NB4 (cell line): ENCODE measurements around the gene ABLIM3.

Experiments
- DNase-seq: peaks from one replicate; pipeline ENCODE4 v3.0.0; 2010; ENCODE audit warnings: low read depth
- H3K4me3 ChIP-seq: one replicate; pipeline ENCODE4 v1.5.1; 2011; ENCODE audit warnings: mild to moderate bottlenecking, low read depth, low read length, moderate library complexity
- CTCF ChIP-seq: IDR thresholded peaks from one replicate; pipeline ENCODE4 v1.5.1; 2012; ENCODE audit warnings: low read depth, low read length
- MAX ChIP-seq: IDR thresholded peaks from 2 replicates; pipeline ENCODE4 v1.6.1; 2011; ENCODE audit warnings: low read depth, low read length
- MYC ChIP-seq: IDR thresholded peaks from 2 replicates; pipeline ENCODE4 v1.6.1; 2011; ENCODE audit warnings: low read depth, low read length
- POLR2A ChIP-seq: IDR thresholded peaks from 2 replicates; pipeline ENCODE4 v1.6.1; 2011; ENCODE audit warnings: mild to moderate bottlenecking; ENCODE audit not compliant: insufficient read length; ENCODE audit errors: extremely low read depth

The ABLIM3 gene

GRCh38 chr5:149203921-149204441, 62.7 kb downstream of the ABLIM3 start:
- DNase-seq, result no peak
- H3K4me3 ChIP-seq, result no peak overlapping the region
- no peak for TF ChIP-seq MYC
- no peak for TF ChIP-seq CTCF
- TF ChIP-seq MAX, result no peak
- no peak for TF ChIP-seq POLR2A

GRCh38 chr5:149205625-149206523, 64.6 kb downstream of the ABLIM3 start:
- TF ChIP-seq CTCF (no peak), MAX (no peak), POLR2A (no peak), MYC (no peak)
- no peak overlapping the region for H3K4me3 ChIP-seq
- no peak for DNase-seq

- TF ChIP-seq MAX (no peak), CTCF (no peak), MYC (no peak), POLR2A (no peak)
- no peak overlapping the region for H3K4me3 ChIP-seq
- no peak for DNase-seq
Observed at GRCh38 chr5:149206524-149207141, 65.3 kb downstream of the ABLIM3 start.

GRCh38 chr5:149207831-149208230, 66.5 kb downstream of the ABLIM3 start:
- TF ChIP-seq MAX, result no peak
- no peak for TF ChIP-seq POLR2A
- TF ChIP-seq MYC, result no peak
- TF ChIP-seq CTCF, result no peak
- no peak for DNase-seq
- H3K4me3 ChIP-seq, result no peak overlapping the region

GRCh38 chr5:149210225-149210624, 68.9 kb downstream of the ABLIM3 start:
- no peak for TF ChIP-seq MAX
- no peak for TF ChIP-seq MYC
- no peak for TF ChIP-seq CTCF
- TF ChIP-seq POLR2A, result no peak
- H3K4me3 ChIP-seq, result no peak overlapping the region
- no peak for DNase-seq
